Caco-2 (cell line): ENCODE data around the gene ADARB2. TPM values are rescaled to one million over a fixed set of nuclear protein-coding genes. Genes with fewer than 3 reads are reported as not detected.

Experiments used
- BruUV-seq: library from RNA; stranded (reverse); fragments of 400-500 nt; replicated peaks from 2 replicates; lab custom pipeline; 2021; lab: Mats Ljungman, UMichigan
- CTCF ChIA-PET: fragments of 300-600 bp; sonication (Branson Sonifier 250); formaldehyde crosslinking; loops from one replicate; lab custom pipeline; 2022; ENCODE audit warnings: antibody characterized with exemption; lab: Charles Lee
- POLR2A ChIA-PET: fragments of 300-600 bp; sonication (Branson Sonifier 250); formaldehyde crosslinking; loops from one replicate; lab custom pipeline; 2022; ENCODE audit warnings: antibody characterized with exemption; lab: Charles Lee
- DNase-seq, 2 experiments: peaks; one replicate each; pipeline versions ENCODE4 v3.0.0 to v3.0.0-alpha.2; 2020 to 2022
- H3K27me3 ChIP-seq: replicated peaks from 2 replicates; pipeline ENCODE4 v1.6.0; 2011; ENCODE audit warnings: low read length; ENCODE audit not compliant: control insufficient read depth, insufficient read depth
- H3K36me3 ChIP-seq: 2 replicates; pipeline ENCODE4 v1.5.1; 2011; ENCODE audit warnings: low read length; ENCODE audit not compliant: control insufficient read depth, insufficient read depth
- H3K4me1 ChIP-seq: fragments of 250-450 bp; sonication (Bioruptor Pico); 2 replicates; pipeline ENCODE4 v1.5.1; 2020; ENCODE audit warnings: mild to moderate bottlenecking
- H3K4me3 ChIP-seq: 2 replicates; pipeline ENCODE4 v1.5.1; 2011; ENCODE audit warnings: low read depth, mild to moderate bottlenecking, control low read depth, low read length
- H3K9me3 ChIP-seq: fragments of 250-450 bp; sonication (Bioruptor Pico); 2 replicates; pipeline ENCODE4 v1.5.1; 2020; ENCODE audit warnings: mild to moderate bottlenecking, moderate library complexity
- H3K27ac Mint-ChIP-seq: one replicate; pipeline ENCODE4 v1.8.0; 2022; ENCODE audit warnings: mixed read lengths; ENCODE audit not compliant: unreplicated experiment
- H3K27me3 Mint-ChIP-seq: one replicate; pipeline ENCODE4 v1.8.0; 2022; ENCODE audit warnings: mixed read lengths; ENCODE audit not compliant: insufficient read depth, unreplicated experiment
- H3K36me3 Mint-ChIP-seq: one replicate; pipeline ENCODE4 v1.8.0; 2022; ENCODE audit warnings: mild to moderate bottlenecking, mixed read lengths; ENCODE audit not compliant: insufficient read depth, unreplicated experiment
- H3K4me1 Mint-ChIP-seq: one replicate; pipeline ENCODE4 v1.8.0; 2022; ENCODE audit warnings: low read depth, mixed read lengths; ENCODE audit not compliant: unreplicated experiment
- H3K4me3 Mint-ChIP-seq: one replicate; pipeline ENCODE4 v1.8.0; 2022; ENCODE audit warnings: mild to moderate bottlenecking, moderate library complexity, mixed read lengths; ENCODE audit not compliant: unreplicated experiment
- H3K9me3 Mint-ChIP-seq: one replicate; pipeline ENCODE4 v1.8.0; 2022; ENCODE audit warnings: mixed read lengths; ENCODE audit not compliant: unreplicated experiment
- CTCF ChIP-seq, 2 experiments: fragments of 200-600 bp in 1 of 2; IDR thresholded peaks; 1 replicate in 1 of 2; 2 replicates in 1 of 2; pipeline versions ENCODE4 v1.5.1 to v1.8.0; 2011 to 2022; ENCODE audit warnings: antibody characterized with exemption in 1 of 2, control low read depth in 1 of 2, inconsistent platforms in 1 of 2, low read depth in 1 of 2, low read length in 1 of 2, mild to moderate bottlenecking in 1 of 2, moderate library complexity in 1 of 2; ENCODE audit not compliant: insufficient read depth in 1 of 2, severe bottlenecking in 1 of 2, unreplicated experiment in 1 of 2
- intact Hi-C: fragments of 100-400 bp; cut with micrococcal nuclease; formaldehyde crosslinking; loops from one replicate; pipeline ENCODE4 v1.10.0; 2022; ENCODE audit not compliant: unreplicated experiment
- total RNA-seq: library from RNA; stranded (reverse); gene quantifications from 2 replicates; pipeline ENCODE4 v1.2.3, GENCODE V29; 2022

Gene ADARB2
- total RNA-seq, 1 experiment from 2014 or later, result 0.27 TPM

- Mint-ChIP-seq H3K4me1 (no peaks in the 10 kb centered on the region), H3K27ac (no peak overlapping the region), H3K36me3 (no peaks in the 10 kb centered on the region), H3K4me3 (no peak overlapping the region), H3K27me3 (peaks cover 34% of the 10 kb centered on the region), H3K9me3 (no peaks in the 10 kb centered on the region)
- Histone ChIP-seq H3K4me3 (no peak overlapping the region), H3K27me3 (no peaks in the 10 kb centered on the region), H3K9me3 (no peaks in the 10 kb centered on the region), H3K36me3 (no peaks in the 10 kb centered on the region), H3K4me1 (no peaks in the 10 kb centered on the region)
- ChIA-PET POLR2A (no interaction called here), CTCF (no interaction called here)
- intact Hi-C loops, result no loop called here
- no TSS peak for BruUV-seq
- no peak for DNase-seq
- TF ChIP-seq CTCF (IDR thresholded peaks at IDR 0.05; ENCODE audit: insufficient read depth in 1 of 2, low read depth in 1 of 2, low read length in 1 of 2, severe bottlenecking in 1 of 2, unreplicated experiment in 1 of 2), result no peak
These were observed 248.3 kb downstream of the ADARB2 start for GRCh38 chr10:1488970-1489548.

GRCh38 chr10:1486841-1487687 lies 250.3 kb downstream of the ADARB2 start:
- no peak for TF ChIP-seq CTCF (IDR thresholded peaks at IDR 0.05; ENCODE audit: insufficient read depth in 1 of 2, low read depth in 1 of 2, low read length in 1 of 2, severe bottlenecking in 1 of 2, unreplicated experiment in 1 of 2)
- H3K27ac Mint-ChIP-seq, result no peak overlapping the region
- intact Hi-C loops, result no loop called here
- Histone ChIP-seq H3K36me3 (no peaks in the 10 kb centered on the region), H3K4me3 (no peak overlapping the region), H3K4me1 (no peaks in the 10 kb centered on the region), H3K27me3 (0 out of 2 replicates have a peak, but pooled peaks cover under 1% of the 10 kb centered on the region), H3K9me3 (no peaks in the 10 kb centered on the region)
- POLR2A ChIA-PET, result no interaction called here
- CTCF ChIA-PET, result no interaction called here
- no peak for DNase-seq
- no peaks in the 10 kb centered on the region for H3K9me3 Mint-ChIP-seq
- no peaks in the 10 kb centered on the region for H3K4me1 Mint-ChIP-seq
- no TSS peak for BruUV-seq
- no peak overlapping the region for H3K4me3 Mint-ChIP-seq
- no peaks in the 10 kb centered on the region for H3K36me3 Mint-ChIP-seq
- peaks cover 32% of the 10 kb centered on the region for H3K27me3 Mint-ChIP-seq

GRCh38 chr10:1485357-1485756 lies 252.0 kb downstream of the ADARB2 start:
- POLR2A ChIA-PET, result no interaction called here
- CTCF ChIA-PET, result no interaction called here
- Mint-ChIP-seq H3K4me1 (no peaks in the 10 kb centered on the region), H3K36me3 (no peaks in the 10 kb centered on the region), H3K27ac (no peak overlapping the region), H3K27me3 (peaks cover 38% of the 10 kb centered on the region), H3K4me3 (no peak overlapping the region), H3K9me3 (no peaks in the 10 kb centered on the region)
- DNase-seq, result no peak
- H3K4me1 ChIP-seq, result no peaks in the 10 kb centered on the region
- H3K9me3 ChIP-seq, result no peaks in the 10 kb centered on the region
- H3K27me3 ChIP-seq, result 0 out of 2 replicates have a peak, but pooled peaks cover 1% of the 10 kb centered on the region
- intact Hi-C loops, result no loop called here
- no peak for TF ChIP-seq CTCF (IDR thresholded peaks at IDR 0.05; ENCODE audit: insufficient read depth in 1 of 2, low read depth in 1 of 2, low read length in 1 of 2, severe bottlenecking in 1 of 2, unreplicated experiment in 1 of 2)
- no peaks in the 10 kb centered on the region for H3K36me3 ChIP-seq
- BruUV-seq, result no TSS peak
- no peak overlapping the region for H3K4me3 ChIP-seq
